ENCODE data around the gene ELANE.

The ELANE gene

GRCh38 chr19:861756-862580, 9.9 kb downstream of the ELANE start:
- H3K79me2 ChIP-seq (ENCODE audit: insufficient read depth, low read length), result no peaks in the 10 kb centered on the region
- H4K20me1 ChIP-seq (ENCODE audit: insufficient read depth, low read length), result no peaks in the 10 kb centered on the region
- no peaks in the 10 kb centered on the region for H3K27me3 ChIP-seq (ENCODE audit: insufficient read depth, low read length)
- H3K9me2 ChIP-seq (ENCODE audit: low read depth, low read length), result no peaks in the 10 kb centered on the region
- TF ChIP-seq CTCF (IDR thresholded peaks at IDR 0.05; ENCODE audit: low read length) (peak; percentile 7; the same call in 1 of the 2 replicates), EZH2 (IDR thresholded peaks at IDR 0.05; ENCODE audit: borderline replicate concordance, low read length) (no peak)
- H3K27ac ChIP-seq (ENCODE audit: low read depth, low read length, poor library complexity, severe bottlenecking), result peak overlapping the region; percentile 60
- no peak overlapping the region for H3K9ac ChIP-seq (ENCODE audit: low read length)
- H3F3A ChIP-seq (ENCODE audit: insufficient read depth, low read length), result no peaks in the 10 kb centered on the region
- peak overlapping the region; percentile 59; the same call in 1 of the 2 replicates for H3K4me2 ChIP-seq (ENCODE audit: low read length)
- no peak overlapping the region for H2AFZ ChIP-seq (ENCODE audit: low read length)
- no peaks in the 10 kb centered on the region for H3K36me3 ChIP-seq (ENCODE audit: insufficient read depth, low read length)
- H3K4me1 ChIP-seq (ENCODE audit: insufficient read depth, low read length, severe bottlenecking), result peaks cover 18% of the 10 kb centered on the region
- peak overlapping the region; percentile 43 for H3K4me3 ChIP-seq (ENCODE audit: low read depth, low read length, poor library complexity, severe bottlenecking)
- no peaks in the 10 kb centered on the region for H3K9me3 ChIP-seq (ENCODE audit: low read length)

- 0 out of 2 replicates have a peak, but pooled peaks cover 2% of the 10 kb centered on the region for H3K36me3 ChIP-seq (ENCODE audit: insufficient read depth, low read length)
- H3K9ac ChIP-seq (ENCODE audit: low read length), result no peak overlapping the region
- H3K9me3 ChIP-seq (ENCODE audit: low read length), result no peaks in the 10 kb centered on the region
- peak overlapping the region; percentile 64 for H3K27ac ChIP-seq (ENCODE audit: low read depth, low read length, poor library complexity, severe bottlenecking)
- no peak overlapping the region for H2AFZ ChIP-seq (ENCODE audit: low read length)
- peaks cover 18% of the 10 kb centered on the region for H3K4me1 ChIP-seq (ENCODE audit: insufficient read depth, low read length, severe bottlenecking)
- peak overlapping the region; percentile 59 for H3K4me2 ChIP-seq (ENCODE audit: low read length)
- no peaks in the 10 kb centered on the region for H4K20me1 ChIP-seq (ENCODE audit: insufficient read depth, low read length)
- TF ChIP-seq EZH2 (IDR thresholded peaks at IDR 0.05; ENCODE audit: borderline replicate concordance, low read length) (no peak), CTCF (IDR thresholded peaks at IDR 0.05; ENCODE audit: low read length) (no peak)
- H3F3A ChIP-seq (ENCODE audit: insufficient read depth, low read length), result no peaks in the 10 kb centered on the region
- H3K27me3 ChIP-seq (ENCODE audit: insufficient read depth, low read length), result no peaks in the 10 kb centered on the region
- H3K79me2 ChIP-seq (ENCODE audit: insufficient read depth, low read length), result no peaks in the 10 kb centered on the region
- no peaks in the 10 kb centered on the region for H3K9me2 ChIP-seq (ENCODE audit: low read depth, low read length)
- peak overlapping the region; percentile 43 for H3K4me3 ChIP-seq (ENCODE audit: low read depth, low read length, poor library complexity, severe bottlenecking)
Measured at GRCh38 chr19:862581-863314, 10.6 kb downstream of the ELANE start.

GRCh38 chr19:863315-863620, 11.2 kb downstream of the ELANE start:
- Histone ChIP-seq H3K27me3 (ENCODE audit: insufficient read depth, low read length) (no peaks in the 10 kb centered on the region), H3K4me3 (ENCODE audit: low read depth, low read length, poor library complexity, severe bottlenecking) (peak overlapping the region; percentile 43), H4K20me1 (ENCODE audit: insufficient read depth, low read length) (no peaks in the 10 kb centered on the region), H2AFZ (ENCODE audit: low read length) (no peak overlapping the region), H3K9ac (ENCODE audit: low read length) (no peak overlapping the region), H3K79me2 (ENCODE audit: insufficient read depth, low read length) (no peaks in the 10 kb centered on the region), H3K4me1 (ENCODE audit: insufficient read depth, low read length, severe bottlenecking) (peaks cover 18% of the 10 kb centered on the region), H3K9me3 (ENCODE audit: low read length) (no peaks in the 10 kb centered on the region), H3K36me3 (ENCODE audit: insufficient read depth, low read length) (peaks cover 8% of the 10 kb centered on the region), H3F3A (ENCODE audit: insufficient read depth, low read length) (no peaks in the 10 kb centered on the region), H3K27ac (ENCODE audit: low read depth, low read length, poor library complexity, severe bottlenecking) (peak overlapping the region; percentile 64), H3K9me2 (ENCODE audit: low read depth, low read length) (no peaks in the 10 kb centered on the region), H3K4me2 (ENCODE audit: low read length) (peak overlapping the region; percentile 59)
- no peak for TF ChIP-seq EZH2 (IDR thresholded peaks at IDR 0.05; ENCODE audit: borderline replicate concordance, low read length)
- TF ChIP-seq CTCF (IDR thresholded peaks at IDR 0.05; ENCODE audit: low read length), result no peak
